NCI-H1092 treated with DMSO at 0.1 percent for 48 hours (cell line): Measurements from ENCODE around the gene ALDH7A1.

Experiments
- DNase-seq: peaks from one replicate; lab custom pipeline; 2025; lab: John Stamatoyannopoulos, UW

Gene ALDH7A1

DNA sequence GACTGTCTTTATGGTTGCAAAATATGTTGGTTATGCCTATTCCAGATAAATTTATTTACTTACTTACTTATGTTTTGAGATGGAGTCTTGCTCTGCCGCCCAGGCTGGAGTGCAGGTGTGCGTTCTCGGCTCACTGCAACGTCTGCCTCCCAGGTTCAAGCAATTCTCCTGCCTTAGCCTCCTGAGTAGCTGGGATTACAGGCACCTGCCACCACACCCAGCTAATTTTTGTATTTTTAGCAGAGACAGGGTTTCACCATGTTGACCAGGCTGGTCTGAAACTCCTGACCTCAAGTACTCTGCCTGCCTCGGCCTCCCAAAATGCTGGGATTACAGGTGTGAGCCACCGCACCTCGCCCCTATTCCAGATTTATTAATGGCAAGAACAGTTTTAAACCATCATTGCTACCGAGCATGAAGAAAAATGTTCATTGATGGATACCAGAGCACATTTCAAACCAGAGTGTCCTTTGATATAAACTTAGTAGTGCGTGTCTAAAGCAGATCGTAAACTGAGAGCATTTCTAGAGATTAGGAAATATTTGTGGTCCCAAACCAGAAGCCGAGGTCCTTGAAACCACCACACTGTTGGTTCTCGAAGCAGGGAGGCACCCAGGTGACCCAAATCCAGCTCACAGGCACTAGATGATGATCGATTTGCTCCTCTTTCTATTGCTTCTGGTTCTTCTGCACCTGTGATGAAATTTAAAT lies 86.6 kb downstream of the ALDH7A1 start:
- DNase-seq: no peak

DNA sequence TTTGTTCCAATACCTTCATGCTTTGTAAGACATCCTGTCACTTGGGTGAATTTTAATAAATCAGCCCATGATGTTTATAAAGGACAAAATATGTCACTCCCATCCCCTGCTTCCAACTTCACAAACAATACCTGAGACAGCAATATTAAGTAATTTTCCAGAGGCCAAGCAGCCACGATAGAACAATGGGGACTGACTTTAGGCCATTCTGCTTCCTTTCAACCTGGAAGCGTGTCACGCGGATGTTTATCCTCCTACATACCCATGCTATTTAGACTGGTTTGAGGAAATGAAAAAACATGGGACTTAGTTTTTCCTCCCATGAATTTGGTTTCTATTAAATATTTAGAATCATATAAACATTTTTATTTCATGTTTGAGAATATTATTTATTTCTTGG lies 88.9 kb downstream of the ALDH7A1 start:
- DNase-seq: no peak

DNA sequence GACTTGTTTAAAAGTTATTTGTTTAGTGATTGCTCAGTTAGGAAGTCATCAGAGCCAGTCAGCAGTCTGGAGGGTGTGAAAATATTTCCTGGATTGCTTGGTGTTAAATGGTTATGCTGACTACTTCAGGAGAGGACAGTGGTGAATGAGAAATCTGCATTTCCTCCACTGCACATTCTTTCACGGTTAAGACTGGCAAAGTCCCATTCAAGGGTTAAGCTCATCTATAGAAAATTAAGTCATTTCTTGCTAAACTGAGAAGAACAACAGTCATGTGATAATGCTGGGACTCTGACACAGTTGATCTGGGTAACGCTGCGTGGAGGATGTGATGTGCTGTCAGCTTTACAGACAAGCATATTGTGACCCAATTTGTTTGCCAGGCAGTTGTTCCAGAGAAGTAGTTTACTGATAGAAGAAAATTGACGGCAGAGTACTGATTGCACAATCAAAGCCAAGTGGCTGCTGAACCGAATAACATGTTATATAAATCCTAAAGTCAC lies 91.4 kb downstream of the ALDH7A1 start:
- no peak for DNase-seq

DNA sequence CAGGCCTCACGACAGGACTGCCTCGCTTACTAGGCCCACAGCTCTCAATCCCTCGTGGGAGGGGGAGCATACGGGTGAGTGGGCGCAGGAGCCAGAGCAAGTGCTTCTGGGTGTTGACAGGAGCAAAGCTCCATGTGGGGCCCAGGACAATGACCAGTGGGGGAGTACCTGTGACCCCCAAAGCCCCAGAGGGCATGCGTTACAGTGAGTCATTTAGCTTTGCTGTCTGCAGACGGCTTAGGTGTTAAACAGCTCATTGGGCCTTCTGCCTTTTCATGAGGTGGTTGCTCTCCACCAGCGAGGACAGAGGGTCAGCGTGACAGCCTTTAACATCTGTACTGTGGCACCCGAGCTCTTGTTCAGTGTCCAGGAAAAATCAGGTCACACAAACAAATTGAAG lies 93.6 kb downstream of the ALDH7A1 start:
- no peak for DNase-seq

DNA sequence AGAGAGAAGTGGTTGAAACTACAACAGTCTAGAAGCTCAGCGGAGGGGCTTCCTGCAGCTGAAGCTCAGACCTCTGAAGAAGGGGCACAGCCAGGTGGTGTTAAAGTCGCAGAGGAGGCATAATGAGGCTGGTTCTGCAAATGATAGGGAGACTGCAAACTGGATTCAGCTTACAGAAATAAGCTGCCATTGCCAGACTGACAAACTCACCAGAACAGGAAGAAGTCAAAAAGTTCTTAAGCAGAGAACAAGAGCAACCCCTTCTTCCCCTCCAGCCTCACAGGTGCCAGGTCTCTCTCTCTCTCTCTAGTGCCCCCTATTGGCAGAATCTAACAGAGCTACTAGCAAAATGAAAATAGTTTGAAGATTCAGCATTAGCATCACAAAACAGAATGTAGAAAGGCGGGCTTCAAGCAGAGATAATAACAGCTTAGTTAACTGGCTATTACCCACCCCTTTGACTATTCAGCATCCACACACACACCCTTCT lies 95.1 kb downstream of the ALDH7A1 start:
- no peak for DNase-seq

DNA sequence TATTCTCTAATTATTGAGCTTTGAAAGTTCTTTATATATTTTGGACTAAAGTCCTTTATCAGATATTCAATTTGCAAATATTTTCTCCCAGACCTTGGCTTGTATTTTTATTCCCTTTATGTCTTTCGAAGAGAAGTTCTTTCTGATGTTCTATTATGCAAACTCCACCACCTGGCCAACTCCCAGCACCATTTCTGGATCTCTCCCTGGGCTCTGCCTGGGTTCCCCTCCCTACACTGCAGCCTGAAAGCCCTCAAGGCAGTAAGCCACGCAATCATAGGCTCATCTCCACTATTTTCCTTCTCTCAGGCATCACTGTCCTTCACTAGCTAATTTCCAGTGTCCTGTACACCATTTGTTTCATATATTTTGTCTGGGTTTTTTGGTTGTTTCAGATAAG lies 95.7 kb downstream of the ALDH7A1 start:
- no peak for DNase-seq

DNA sequence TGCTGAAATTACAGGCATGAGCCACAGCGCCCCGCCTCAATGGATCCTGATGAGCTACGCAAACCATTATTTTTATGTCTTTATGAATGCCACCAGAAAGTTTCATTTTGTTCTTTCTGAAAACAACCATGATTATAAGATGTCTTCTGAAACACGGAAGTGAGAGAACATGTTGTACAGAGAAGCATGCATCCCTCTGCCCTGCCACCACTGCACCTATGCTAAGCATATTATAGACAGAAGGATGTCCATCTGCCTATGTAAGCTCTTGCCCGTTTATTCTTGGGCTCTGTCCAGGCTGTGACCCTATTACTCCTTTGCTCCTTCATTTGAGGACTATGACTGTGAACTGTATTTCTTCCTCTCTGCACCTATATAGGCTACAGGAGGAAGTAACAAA lies 97.5 kb downstream of the ALDH7A1 start:
- no peak for DNase-seq

DNA sequence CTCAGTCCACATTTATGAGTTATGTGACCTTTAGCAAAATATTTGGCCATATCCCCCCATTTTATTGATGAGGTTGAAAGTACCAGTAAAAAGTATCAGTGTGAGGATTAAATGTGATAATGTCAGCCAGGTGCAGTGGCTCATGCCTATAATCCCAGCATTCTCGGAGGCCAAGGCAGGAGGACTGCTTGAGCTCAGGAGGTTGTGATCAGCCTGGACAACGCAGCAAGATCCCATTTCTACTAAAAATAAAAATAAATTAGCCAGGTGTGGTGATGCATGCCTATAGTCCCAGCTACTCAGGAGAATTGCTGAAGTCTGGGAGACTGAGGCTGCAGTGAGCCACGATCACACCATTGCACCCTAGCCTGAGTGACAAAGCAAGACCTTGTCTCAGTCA lies 100.6 kb downstream of the ALDH7A1 start:
- no peak for DNase-seq

DNA sequence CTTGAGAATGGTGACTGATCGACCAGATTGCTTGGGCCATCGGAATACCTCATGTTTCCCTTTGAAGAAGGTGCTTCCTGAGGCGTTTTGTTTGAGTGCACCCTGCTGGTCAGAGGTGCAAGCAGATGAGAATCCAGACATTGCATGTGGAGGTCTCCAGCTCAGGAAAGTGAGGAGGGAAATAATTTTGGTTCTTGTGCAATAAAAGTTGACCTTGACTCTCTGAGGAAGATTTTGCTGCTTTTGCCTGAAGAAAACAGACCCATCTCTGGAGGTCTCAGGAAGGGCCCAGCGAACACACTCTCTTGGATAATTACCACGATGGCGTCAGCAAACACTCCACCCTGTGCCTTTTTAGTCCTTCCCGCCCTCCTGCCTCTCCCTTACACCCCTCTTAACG lies 102.1 kb downstream of the ALDH7A1 start:
- no peak for DNase-seq

DNA sequence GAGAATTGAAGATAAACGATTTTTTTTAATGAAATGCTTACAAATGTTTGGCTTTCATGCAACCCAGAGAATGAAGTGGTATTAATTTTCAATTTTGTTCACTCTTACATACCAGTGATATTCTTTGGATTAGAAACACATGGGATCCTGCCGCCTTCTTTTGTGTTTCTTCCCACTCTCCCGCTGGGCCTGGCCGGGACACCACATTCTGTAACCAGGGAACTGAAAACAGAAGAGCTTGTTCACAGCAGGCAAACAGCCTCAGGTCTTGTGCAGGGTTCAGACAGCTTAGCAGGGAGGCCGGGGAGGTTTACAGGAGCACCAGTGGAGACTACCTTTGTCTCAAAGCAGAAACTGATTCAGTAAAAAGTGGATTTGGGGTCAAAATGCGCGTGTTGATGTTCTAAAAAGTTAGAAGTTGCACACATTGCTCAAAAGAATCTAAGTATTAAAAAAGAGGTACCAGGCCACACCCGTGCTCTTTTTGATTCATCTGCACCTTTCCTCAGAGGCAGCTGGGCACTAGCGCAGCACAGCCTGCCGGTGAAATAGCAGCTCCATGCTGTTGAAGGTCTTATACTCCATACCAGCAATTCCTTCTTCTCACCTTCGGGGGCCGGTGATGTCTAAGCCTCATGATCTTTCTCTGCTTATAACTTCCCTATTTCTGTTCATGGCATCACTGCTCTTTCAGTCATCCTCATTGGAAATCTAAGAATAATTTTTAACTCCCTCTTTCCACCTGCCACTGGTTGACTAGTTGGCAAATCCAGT lies 104.7 kb downstream of the ALDH7A1 start:
- DNase-seq: no peak

DNA sequence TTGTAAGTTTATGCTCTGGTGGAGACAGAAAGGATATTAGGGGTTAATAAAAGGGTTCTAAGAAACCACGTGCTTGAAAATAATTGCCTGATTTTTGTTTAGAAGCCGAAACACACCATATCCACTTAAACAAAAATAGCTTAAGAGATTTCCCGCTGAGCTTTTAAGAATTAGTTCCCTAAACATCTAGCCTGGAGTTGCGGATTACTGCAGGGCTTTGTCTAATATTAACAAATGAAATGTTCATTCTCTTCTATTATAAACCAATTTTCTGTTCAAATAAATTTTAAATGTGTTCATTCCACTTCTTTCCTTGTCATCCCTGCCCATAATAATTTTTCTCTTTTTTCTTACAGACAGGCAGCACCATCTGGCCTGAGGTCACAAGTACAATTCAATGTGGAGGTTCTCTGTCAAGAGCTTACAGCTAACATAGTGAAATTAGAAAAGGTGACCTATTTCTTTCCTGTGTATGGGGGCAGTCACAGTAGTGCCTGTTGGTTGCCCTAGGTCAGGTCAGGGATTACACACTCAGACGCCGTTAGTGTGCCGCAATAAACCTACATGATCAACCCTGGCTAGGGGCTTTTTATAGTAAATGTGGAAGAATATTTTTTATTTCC lies 106.5 kb downstream of the ALDH7A1 start:
- DNase-seq: no peak

DNA sequence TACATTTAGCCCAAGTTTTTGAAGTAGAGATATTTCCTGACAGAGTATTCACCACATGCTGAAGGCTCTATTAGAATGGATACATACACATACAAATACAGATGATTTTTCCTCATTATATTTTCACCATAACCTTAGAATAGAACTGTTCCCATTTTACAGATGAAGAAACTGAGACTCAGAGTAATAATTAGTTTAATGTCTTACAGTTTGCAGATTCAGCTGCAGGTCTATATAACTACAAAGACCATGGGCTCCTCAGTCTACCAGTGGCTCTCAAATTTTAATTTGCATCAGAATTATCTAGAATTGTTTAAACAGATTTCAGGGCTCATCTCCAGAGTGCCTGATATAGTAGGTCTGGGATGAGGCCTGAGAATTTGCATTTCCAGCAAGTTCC lies 107.4 kb downstream of the ALDH7A1 start:
- no peak for DNase-seq

DNA sequence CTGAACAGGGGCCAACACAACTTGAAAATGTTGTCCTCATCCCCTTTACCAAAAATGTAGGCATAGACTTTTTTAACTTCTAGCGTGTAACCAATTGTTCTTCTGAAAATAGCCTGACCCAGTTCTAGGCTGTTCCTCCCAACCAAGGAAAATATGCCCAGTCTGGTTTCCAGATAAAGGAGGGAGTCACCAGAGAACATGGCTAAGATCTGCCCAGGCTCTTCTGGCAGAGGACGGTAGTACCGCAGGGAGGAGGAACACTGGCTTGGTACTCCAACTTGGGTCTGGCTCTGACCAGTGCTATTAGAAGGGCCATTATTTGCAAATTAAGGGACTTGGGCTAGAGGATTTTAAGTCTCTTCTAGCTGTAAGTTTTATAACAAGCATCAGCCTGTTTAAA lies 108.7 kb downstream of the ALDH7A1 start:
- DNase-seq: no peak

DNA sequence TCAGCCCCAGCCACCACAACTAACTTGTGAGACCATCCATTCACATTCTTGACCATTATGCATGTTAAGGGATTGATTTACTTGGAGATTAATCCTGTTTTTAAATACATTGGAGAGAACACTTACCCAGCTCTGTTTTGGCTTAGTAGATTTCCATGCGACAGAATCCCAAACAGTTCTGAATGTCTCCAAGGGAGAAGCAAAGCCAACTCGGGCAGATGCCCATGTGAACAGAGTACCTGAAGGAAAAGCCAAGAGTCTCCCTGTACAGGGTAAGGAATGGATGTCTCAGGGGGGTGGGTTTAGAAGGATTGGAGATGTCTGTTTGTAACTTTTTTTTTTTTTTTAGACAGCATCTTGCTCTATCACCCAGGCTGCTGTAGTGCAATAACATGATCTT lies 110.8 kb downstream of the ALDH7A1 start:
- DNase-seq: no peak

DNA sequence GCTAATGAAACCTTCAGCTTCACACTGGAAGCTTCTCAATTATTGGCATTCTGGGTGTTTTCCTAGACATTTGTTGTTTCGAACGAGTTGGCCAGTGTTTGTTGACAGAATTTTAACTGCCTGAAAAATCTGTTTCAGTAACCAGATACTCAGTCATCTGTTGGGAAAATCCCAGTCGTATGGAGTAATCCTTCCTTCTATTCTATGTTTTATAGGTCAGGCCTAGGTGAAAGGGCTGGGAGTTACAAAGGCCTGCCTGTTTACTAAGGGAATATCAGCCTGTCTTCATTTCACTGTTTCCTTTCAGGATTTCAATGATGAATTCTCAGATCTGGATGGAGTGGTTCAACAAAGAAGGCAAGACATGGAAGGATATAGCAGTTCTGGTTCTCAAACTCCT lies 111.9 kb downstream of the ALDH7A1 start:
- no peak for DNase-seq

DNA sequence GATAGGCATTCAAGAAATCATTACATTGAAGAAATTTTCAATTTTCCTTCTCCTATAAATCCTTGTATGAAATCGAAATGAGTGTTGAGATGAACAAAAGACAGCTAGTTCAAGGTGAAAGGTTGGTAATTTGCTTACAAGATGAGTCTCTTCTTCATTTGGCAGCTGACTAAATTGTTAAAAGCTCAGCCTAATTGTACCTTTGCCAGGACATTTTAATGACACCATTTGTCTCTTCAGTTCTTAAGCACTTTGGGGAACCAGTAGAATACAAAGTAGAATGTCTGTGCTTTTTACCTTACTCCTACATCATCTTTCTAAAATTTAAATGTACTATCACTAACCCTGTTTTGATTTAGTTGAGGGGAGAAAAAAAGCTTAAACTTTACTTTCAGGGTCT lies 112.4 kb downstream of the ALDH7A1 start:
- no peak for DNase-seq

DNA sequence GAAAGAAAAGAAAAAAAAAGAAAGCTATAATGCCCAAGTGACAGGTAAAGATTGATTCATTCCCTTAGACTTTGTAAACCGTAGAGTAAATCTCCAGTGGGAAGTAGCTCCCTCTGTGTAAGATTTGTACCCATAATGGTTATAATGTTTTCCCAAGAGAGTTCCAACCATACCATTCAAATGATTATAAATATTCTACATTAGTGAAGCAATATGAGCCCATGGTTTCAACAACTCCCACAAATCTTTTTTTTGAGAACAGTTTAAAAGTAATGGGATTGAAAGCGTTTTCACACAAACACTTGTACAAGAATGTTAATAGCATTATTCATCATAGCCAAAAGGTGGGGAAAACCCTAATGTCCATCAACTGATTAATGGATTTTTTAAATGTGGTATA lies 113.8 kb downstream of the ALDH7A1 start:
- DNase-seq: no peak
